ACHN (cell line): ENCODE results near the gene GLCCI1.

Source experiments
- DNase-seq: peaks from one replicate; pipeline ENCODE4 v3.0.0-alpha.2; 2015
- in situ Hi-C: cut with HindIII; loops from 2 replicates; pipeline ENCODE4 v1.10.0; 2017; ENCODE audit warnings: low sequenced_read_pairs, low pct_ligation_motif_present, low pct_unique_long_range_greater_than_20kb

GLCCI1 gene

DNA sequence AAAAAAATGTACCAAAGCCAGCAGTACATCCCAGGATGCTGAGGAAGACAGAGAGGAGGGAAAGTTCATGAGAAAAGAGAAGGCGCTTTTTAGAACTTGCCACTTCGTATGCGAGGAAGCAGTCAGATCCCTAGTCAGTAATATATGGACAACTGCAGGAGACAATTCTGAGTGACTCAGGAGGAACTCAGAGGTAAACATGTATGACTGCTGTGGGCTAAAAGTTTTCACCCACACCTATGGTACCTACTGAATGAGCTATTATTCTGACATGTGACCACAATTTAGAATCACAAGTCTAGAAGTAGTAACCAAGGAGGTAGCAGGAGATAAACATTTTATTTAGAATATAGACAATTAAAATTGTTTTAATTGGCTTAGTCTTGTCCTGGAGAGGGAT is 166.8 kb downstream of the GLCCI1 start:
- in situ Hi-C loops = no loop called here
- no peak for DNase-seq

DNA sequence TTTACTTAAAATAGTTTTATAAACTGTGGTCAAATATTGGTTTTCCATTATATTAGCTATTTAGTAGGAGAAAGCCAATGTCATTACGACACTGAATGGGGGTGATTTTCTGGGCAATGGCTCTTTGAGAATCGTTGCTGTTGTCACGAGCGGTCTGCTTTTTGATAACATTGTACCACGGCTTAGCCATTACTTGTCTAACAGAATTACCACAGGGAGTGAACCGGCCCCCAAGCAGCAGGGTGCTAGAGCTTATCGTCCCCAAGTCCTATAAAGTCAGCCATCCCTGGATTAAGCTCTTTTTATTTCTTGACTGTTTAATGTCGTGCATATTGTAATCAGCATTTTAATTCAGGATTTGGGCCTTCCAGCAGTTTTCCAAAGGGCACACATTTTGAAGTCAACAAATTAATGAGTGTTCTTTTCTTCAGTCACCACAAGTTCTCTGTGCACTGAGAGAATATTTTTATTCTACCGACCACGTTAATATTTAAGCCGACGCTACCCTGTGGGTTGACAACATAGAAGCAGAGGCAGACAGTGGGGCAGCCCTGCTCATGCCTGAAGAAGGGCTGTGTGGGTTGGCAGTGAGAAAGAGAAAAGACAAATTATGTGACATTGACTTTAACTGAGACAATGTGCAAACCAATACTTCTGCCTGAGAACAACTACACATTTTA is 167.6 kb downstream of the GLCCI1 start:
- in situ Hi-C loops = no loop called here

More for the DNA sequence above, 167.6 kb downstream of the GLCCI1 start:
- DNase-seq = no peak
